Loucy (cell line): ENCODE measurements around the gene LCN9.

Experiments
- H2AFZ ChIP-seq: fragments of 200-600 bp; sonication (generic); 2 replicates; pipeline ENCODE4 v1.6.0; 2016; ENCODE audit warnings: antibody characterized with exemption, mild to moderate bottlenecking, low read length, moderate library complexity
- H3F3A ChIP-seq: fragments of 200-600 bp; 2 replicates; pipeline ENCODE4 v1.6.0; 2016; ENCODE audit warnings: antibody characterized with exemption, low read depth, mild to moderate bottlenecking
- H3K27me3 ChIP-seq: fragments of 200-600 bp; sonication (generic); 2 replicates; pipeline ENCODE4 v1.6.1; 2014; ENCODE audit warnings: low read length, mild to moderate bottlenecking; ENCODE audit not compliant: insufficient read depth, poor library complexity, severe bottlenecking
- H3K36me3 ChIP-seq: fragments of 200-600 bp; sonication (generic); 2 replicates; pipeline ENCODE4 v1.6.1; 2016; ENCODE audit warnings: low read length; ENCODE audit not compliant: insufficient read depth
- H3K4me1 ChIP-seq: fragments of 200-600 bp; sonication (generic); 2 replicates; pipeline ENCODE4 v1.5.1; 2014; ENCODE audit warnings: low read length, mild to moderate bottlenecking; ENCODE audit not compliant: insufficient read depth, poor library complexity, severe bottlenecking
- H3K4me2 ChIP-seq: fragments of 200-600 bp; sonication (generic); 2 replicates; pipeline ENCODE4 v1.6.0; 2014; ENCODE audit warnings: antibody characterized with exemption, low read length, low read depth, mild to moderate bottlenecking; ENCODE audit not compliant: poor library complexity, severe bottlenecking
- H3K4me3 ChIP-seq: fragments of 200-600 bp; sonication (generic); 2 replicates; pipeline ENCODE4 v1.5.1; 2014; ENCODE audit warnings: low read length, mild to moderate bottlenecking, mixed read lengths; ENCODE audit not compliant: poor library complexity, severe bottlenecking
- H3K79me2 ChIP-seq: fragments of 200-600 bp; sonication (generic); 2 replicates; pipeline ENCODE4 v1.6.1; 2014; ENCODE audit warnings: low read length; ENCODE audit not compliant: insufficient read depth
- H3K9ac ChIP-seq: fragments of 200-600 bp; sonication (generic); 2 replicates; pipeline ENCODE4 v1.6.0; 2014; ENCODE audit warnings: mild to moderate bottlenecking, low read depth, low read length, moderate library complexity; ENCODE audit not compliant: poor library complexity, severe bottlenecking
- H3K9me2 ChIP-seq: fragments of 200-600 bp; sonication (generic); replicated peaks from 2 replicates; pipeline ENCODE4 v1.6.1; 2016; ENCODE audit warnings: low read depth, low read length, mixed read lengths
- H3K9me3 ChIP-seq: fragments of 200-600 bp; sonication (generic); 2 replicates; pipeline ENCODE4 v1.6.1; 2014; ENCODE audit warnings: mild to moderate bottlenecking, antibody characterized with exemption, low read length, low read depth; ENCODE audit not compliant: insufficient read depth
- H4K20me1 ChIP-seq: fragments of 200-600 bp; sonication (generic); 2 replicates; pipeline ENCODE4 v1.6.0; 2014; ENCODE audit warnings: antibody characterized with exemption, low read length, mild to moderate bottlenecking; ENCODE audit not compliant: insufficient read depth, poor library complexity, severe bottlenecking
- CTCF ChIP-seq: fragments of 200-600 bp; sonication (generic); conservative IDR thresholded peaks from 2 replicates; pipeline ENCODE4 v1.5.1; 2014; ENCODE audit warnings: mild to moderate bottlenecking, antibody characterized with exemption, low read length
- EZH2phosphoT487 ChIP-seq: fragments of 200-600 bp; IDR thresholded peaks from 2 replicates; pipeline ENCODE4 v1.6.1; 2018; ENCODE audit warnings: antibody characterized with exemption, mild to moderate bottlenecking, moderate library complexity, borderline replicate concordance

Gene LCN9

GRCh38 chr9:135615666-135616618 lies 47.2 kb upstream of the LCN9 start:
- Histone ChIP-seq H3K9me3 (peaks cover 2% of the 10 kb centered on the region; the same call in 1 of the 2 replicates), H3K79me2 (no peaks in the 10 kb centered on the region), H3K36me3 (no peaks in the 10 kb centered on the region), H4K20me1 (no peaks in the 10 kb centered on the region), H3K4me1 (no peaks in the 10 kb centered on the region), H3K9ac (no peak overlapping the region), H3F3A (no peaks in the 10 kb centered on the region), H3K9me2 (no peaks in the 10 kb centered on the region), H3K4me3 (no peak overlapping the region), H3K27me3 (no peaks in the 10 kb centered on the region), H3K4me2 (no peak overlapping the region), H2AFZ (no peak overlapping the region)
- TF ChIP-seq EZH2phosphoT487 (no peak), CTCF (no peak)

- Histone ChIP-seq H2AFZ (no peak overlapping the region), H3K4me3 (no peak overlapping the region), H4K20me1 (no peaks in the 10 kb centered on the region), H3K9me2 (no peaks in the 10 kb centered on the region), H3K79me2 (no peaks in the 10 kb centered on the region), H3F3A (no peaks in the 10 kb centered on the region), H3K9ac (no peak overlapping the region), H3K4me1 (no peaks in the 10 kb centered on the region), H3K9me3 (no peaks in the 10 kb centered on the region; the same call in 1 of the 2 replicates), H3K4me2 (no peak overlapping the region), H3K36me3 (no peaks in the 10 kb centered on the region), H3K27me3 (no peaks in the 10 kb centered on the region)
- TF ChIP-seq CTCF (no peak), EZH2phosphoT487 (no peak)
Observed at GRCh38 chr9:135616619-135617537, 46.2 kb upstream of the LCN9 start.

- Histone ChIP-seq H3K9me2 (no peaks in the 10 kb centered on the region), H3K9me3 (no peaks in the 10 kb centered on the region; the same call in 1 of the 2 replicates), H3K9ac (no peak overlapping the region), H3K79me2 (no peaks in the 10 kb centered on the region), H3F3A (no peaks in the 10 kb centered on the region), H3K4me1 (no peaks in the 10 kb centered on the region), H2AFZ (no peak overlapping the region), H4K20me1 (no peaks in the 10 kb centered on the region), H3K36me3 (no peaks in the 10 kb centered on the region), H3K27me3 (no peaks in the 10 kb centered on the region), H3K4me2 (no peak overlapping the region), H3K4me3 (no peak overlapping the region)
- TF ChIP-seq EZH2phosphoT487 (no peak), CTCF (no peak)
Observed at GRCh38 chr9:135617538-135617900, 45.6 kb upstream of the LCN9 start.
